Prostate gland (tissue), 2 donors: ENCODE results near the gene GPRIN3. TPM values are rescaled to one million over a fixed set of nuclear protein-coding genes. Genes with fewer than 3 reads are reported as not detected.

ENCODE experiments used
- DNase-seq: peaks from one replicate; pipeline ENCODE4 v3.0.0-alpha.2; 2019; ENCODE audit warnings: low spot score
- H3K27ac ChIP-seq, 2 donors: fragments of 200-600 bp; sonication (generic); 2 replicates each; pipeline ENCODE4 v1.5.1; 2017 to 2019
- H3K27me3 ChIP-seq: fragments of 200-600 bp; sonication (generic); replicated peaks from 2 replicates; pipeline ENCODE4 v1.5.1; 2019; ENCODE audit not compliant: insufficient read depth
- H3K36me3 ChIP-seq, 2 donors: fragments of 200-600 bp; sonication (generic); 1 replicate in 1 of 2; 2 replicates in 1 of 2; pipeline versions ENCODE4 v1.5.1 to v1.8.1; 2017 to 2019
- H3K4me1 ChIP-seq: fragments of 200-600 bp; sonication (generic); replicated peaks from 2 replicates; pipeline ENCODE4 v1.5.1; 2019
- H3K4me3 ChIP-seq, 2 donors: fragments of 200-600 bp; sonication (generic); 2 replicates each; pipeline ENCODE4 v1.5.1; 2017 to 2019
- H3K9me3 ChIP-seq: fragments of 200-600 bp; sonication (generic); 2 replicates; pipeline ENCODE4 v1.5.1; 2017
- POLR2A ChIP-seq: fragments of 450-650 bp; IDR thresholded peaks from one replicate; pipeline ENCODE4 v1.6.1; 2016; ENCODE audit warnings: antibody characterized with exemption, mild to moderate bottlenecking
- POLR2AphosphoS5 ChIP-seq: sonication (generic); formaldehyde crosslinking; IDR thresholded peaks from one replicate; pipeline ENCODE4 v1.6.1; 2017; ENCODE audit warnings: antibody characterized with exemption
- WGBS: methylation state at CpG from one replicate; pipeline ENCODE4 v1.1.5; 2018; 5-methylcytosine and 5-hydroxymethylcytosine counted together
- intact Hi-C: fragments of 100-400 bp; cut with DNase I; formaldehyde crosslinking; loops from one replicate; pipeline ENCODE4 v1.14.2; 2022
- total RNA-seq, 2 donors: library from RNA; depleted of rRNA; stranded (reverse); fragments of >200 nt; gene quantifications; one replicate each; pipeline ENCODE4 v1.1.0, GENCODE V29; 2016
- TF ChIP-seq, protein P1 (sequence below), 4 experiments: fragments of 200-600 bp in 2 of 4; fragments of 450-650 bp in 2 of 4; sonication (generic) in 2 of 4; IDR thresholded peaks; 1 replicate in 3 of 4; 2 replicates in 1 of 4; pipeline ENCODE4 v1.5.1; 2016 to 2019; ENCODE audit warnings: antibody characterized with exemption in 4 of 4, mild to moderate bottlenecking in 2 of 4, moderate library complexity in 2 of 4

Gene GPRIN3
- 1 to 10 TPM in 1 of 2 donors, under 1 TPM in 1; 0.77 to 2.4 TPM for total RNA-seq

DNA sequence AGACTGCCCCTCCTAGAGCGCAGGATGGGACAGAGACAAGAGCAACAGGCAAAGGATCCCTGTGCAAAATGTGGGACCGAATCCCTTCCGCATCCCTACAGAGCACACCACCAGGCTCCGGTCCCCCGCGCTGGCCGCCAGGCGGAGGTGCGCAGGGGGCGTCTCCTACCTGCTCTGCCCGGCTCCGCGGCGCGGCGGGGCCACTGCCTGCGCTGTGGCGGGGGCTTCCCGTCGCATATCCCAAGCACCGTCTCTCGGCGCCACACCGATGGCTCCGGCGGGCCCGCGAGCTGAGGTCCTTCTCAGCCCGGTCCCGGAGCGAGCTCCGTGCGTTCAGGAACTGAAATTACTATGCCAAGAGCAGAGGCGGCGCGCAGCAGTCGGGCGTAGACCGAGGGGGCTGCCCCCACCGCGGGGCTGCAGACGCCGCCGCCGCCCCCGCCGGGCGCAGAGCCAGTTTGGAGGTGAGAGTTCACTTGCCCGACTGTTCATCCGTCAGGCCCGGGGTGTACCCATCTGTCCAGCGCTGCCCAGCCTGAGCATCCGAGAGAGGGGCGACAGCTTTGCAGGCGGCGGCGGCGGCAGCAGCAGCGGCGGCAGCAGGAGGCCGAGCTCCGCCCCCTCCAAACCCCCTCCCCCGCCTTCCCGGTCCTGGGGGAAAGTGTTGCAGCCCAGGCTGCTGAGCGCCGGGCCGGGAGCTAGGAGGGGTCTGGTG lies at the start of gene GPRIN3:
GPRIN3 (minus strand) TSS at position 355 of the 715 bp plus-strand sequence. CDS start 57,690 bp downstream, outside the sequence.
- peak; percentile 16 for DNase-seq

GRCh38 chr4:89357340-89357739 lies 49.7 kb upstream of the GPRIN3 start:
- 92% methylated on average over 3 of the region's 3 CpGs for WGBS
- Histone ChIP-seq H3K36me3 (no peaks in the 10 kb centered on the region), H3K27me3 (no peaks in the 10 kb centered on the region), H3K4me3 (no peak overlapping the region), H3K4me1 (no peaks in the 10 kb centered on the region), H3K9me3 (no peaks in the 10 kb centered on the region), H3K27ac (no peak overlapping the region)
- DNase-seq = no peak
- TF ChIP-seq POLR2AphosphoS5 (no peak), POLR2A (no peak)
- TF ChIP-seq, protein P1, sequence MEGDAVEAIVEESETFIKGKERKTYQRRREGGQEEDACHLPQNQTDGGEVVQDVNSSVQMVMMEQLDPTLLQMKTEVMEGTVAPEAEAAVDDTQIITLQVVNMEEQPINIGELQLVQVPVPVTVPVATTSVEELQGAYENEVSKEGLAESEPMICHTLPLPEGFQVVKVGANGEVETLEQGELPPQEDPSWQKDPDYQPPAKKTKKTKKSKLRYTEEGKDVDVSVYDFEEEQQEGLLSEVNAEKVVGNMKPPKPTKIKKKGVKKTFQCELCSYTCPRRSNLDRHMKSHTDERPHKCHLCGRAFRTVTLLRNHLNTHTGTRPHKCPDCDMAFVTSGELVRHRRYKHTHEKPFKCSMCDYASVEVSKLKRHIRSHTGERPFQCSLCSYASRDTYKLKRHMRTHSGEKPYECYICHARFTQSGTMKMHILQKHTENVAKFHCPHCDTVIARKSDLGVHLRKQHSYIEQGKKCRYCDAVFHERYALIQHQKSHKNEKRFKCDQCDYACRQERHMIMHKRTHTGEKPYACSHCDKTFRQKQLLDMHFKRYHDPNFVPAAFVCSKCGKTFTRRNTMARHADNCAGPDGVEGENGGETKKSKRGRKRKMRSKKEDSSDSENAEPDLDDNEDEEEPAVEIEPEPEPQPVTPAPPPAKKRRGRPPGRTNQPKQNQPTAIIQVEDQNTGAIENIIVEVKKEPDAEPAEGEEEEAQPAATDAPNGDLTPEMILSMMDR (IDR thresholded peaks at IDR 0.05) = no peak
- intact Hi-C loops = no loop called here

More for the DNA sequence above, at the start of gene GPRIN3:
- H3K9me3 ChIP-seq = no peaks in the 10 kb centered on the region
- H3K4me1 ChIP-seq = no peaks in the 10 kb centered on the region
- WGBS = 1% methylated on average over 41 of the region's 67 CpGs
- H3K4me3 ChIP-seq = peak within 1 kb of the TSS; percentile 42 to 52
- H3K27ac ChIP-seq = peak within 1 kb of the TSS; percentile 30 to 41
- no peaks in the 10 kb centered on the region for H3K27me3 ChIP-seq
- TF ChIP-seq, protein P1 (IDR thresholded peaks at IDR 0.05) = no peak
- no peak for TF ChIP-seq POLR2AphosphoS5
- TF ChIP-seq POLR2A = no peak
- H3K36me3 ChIP-seq = no peaks in the 10 kb centered on the region
- intact Hi-C loops = no loop called here

- H3K36me3 ChIP-seq = no peaks in the 10 kb centered on the region
- H3K4me3 ChIP-seq = no peak overlapping the region
- TF ChIP-seq POLR2AphosphoS5 (no peak), POLR2A (no peak)
- TF ChIP-seq, protein P1 (IDR thresholded peaks at IDR 0.05) = no peak
- H3K4me1 ChIP-seq = no peaks in the 10 kb centered on the region
- DNase-seq = no peak
- H3K27me3 ChIP-seq = no peaks in the 10 kb centered on the region
- no peak overlapping the region for H3K27ac ChIP-seq
- 44% methylated on average over 1 of the region's 1 CpG for WGBS
- no peaks in the 10 kb centered on the region for H3K9me3 ChIP-seq
- intact Hi-C loops = no loop called here
These were observed 48.5 kb upstream of the GPRIN3 start for GRCh38 chr4:89356086-89356485.

DNA sequence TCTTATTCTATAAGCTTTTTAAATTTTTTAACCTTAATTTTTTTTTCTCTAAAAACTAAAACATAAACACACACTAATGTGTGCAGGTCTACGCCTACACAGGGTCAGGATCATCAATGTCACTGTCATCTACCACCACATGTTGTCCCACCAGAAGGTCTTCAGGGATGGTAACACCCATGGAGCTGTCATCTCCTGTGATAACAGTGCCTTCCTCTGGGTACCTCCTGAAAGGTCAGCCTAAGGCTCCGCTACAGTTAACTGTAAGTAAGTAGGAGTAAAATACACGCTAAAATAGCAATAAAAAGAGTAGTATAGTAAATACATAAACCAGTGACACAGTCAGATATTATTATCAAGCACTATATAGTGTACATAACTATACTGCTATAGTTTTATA lies 45.9 kb upstream of the GPRIN3 start:
- no peak for TF ChIP-seq POLR2AphosphoS5
- no peak for TF ChIP-seq POLR2A
- TF ChIP-seq, protein P1 (IDR thresholded peaks at IDR 0.05) = no peak
- Histone ChIP-seq H3K9me3 (no peaks in the 10 kb centered on the region), H3K4me3 (no peak overlapping the region), H3K27me3 (no peaks in the 10 kb centered on the region), H3K36me3 (no peaks in the 10 kb centered on the region), H3K27ac (no peak overlapping the region), H3K4me1 (no peaks in the 10 kb centered on the region)
- DNase-seq = no peak
- 88% methylated on average over 3 of the region's 3 CpGs for WGBS
- intact Hi-C loops = no loop called here

DNA sequence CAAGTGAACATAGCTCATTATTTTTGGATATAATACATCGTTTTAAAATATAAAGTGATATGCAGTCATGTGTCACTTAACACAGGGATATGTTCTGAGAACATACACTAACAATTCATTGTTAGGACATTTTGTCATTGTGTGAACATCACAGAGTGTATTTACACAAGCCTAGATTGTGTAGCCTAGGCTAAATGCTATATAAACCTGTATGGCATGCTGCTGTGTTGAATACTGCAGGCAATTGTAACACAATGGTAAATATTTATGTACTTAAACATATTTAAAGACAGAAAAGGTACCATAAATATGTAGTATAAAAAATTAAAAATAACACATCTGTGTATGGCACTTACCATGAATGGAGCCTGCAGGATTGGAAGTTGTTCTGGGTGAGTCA lies 44.9 kb upstream of the GPRIN3 start:
- DNase-seq = no peak
- intact Hi-C loops = no loop called here
- H3K36me3 ChIP-seq = no peaks in the 10 kb centered on the region
- TF ChIP-seq POLR2AphosphoS5 (no peak), POLR2A (no peak)
- TF ChIP-seq, protein P1 (IDR thresholded peaks at IDR 0.05) = no peak
- H3K27ac ChIP-seq = no peak overlapping the region
- H3K4me3 ChIP-seq = no peak overlapping the region
- H3K4me1 ChIP-seq = no peaks in the 10 kb centered on the region
- H3K9me3 ChIP-seq = no peaks in the 10 kb centered on the region
- WGBS = 62% methylated on average over 1 of the region's 1 CpG
- no peaks in the 10 kb centered on the region for H3K27me3 ChIP-seq
